HT1080 (cell line): ENCODE measurements around the gene TBX1. TPM values are rescaled to one million over a fixed set of nuclear protein-coding genes. Genes with fewer than 3 reads are reported as not detected.

ENCODE experiments used
- DNase-seq: peaks from one replicate; pipeline ENCODE4 v3.0.0-alpha.2; 2015; ENCODE audit warnings: low read depth
- total RNA-seq: library from RNA; depleted of rRNA; stranded (reverse); fragments of >200 nt; shearing (Covaris generic); gene quantifications from 2 replicates; pipeline ENCODE4 v1.2.3, GENCODE V29; 2014

The TBX1 gene
- total RNA-seq, 1 experiment from 2014 or later = 0.14 TPM

DNA sequence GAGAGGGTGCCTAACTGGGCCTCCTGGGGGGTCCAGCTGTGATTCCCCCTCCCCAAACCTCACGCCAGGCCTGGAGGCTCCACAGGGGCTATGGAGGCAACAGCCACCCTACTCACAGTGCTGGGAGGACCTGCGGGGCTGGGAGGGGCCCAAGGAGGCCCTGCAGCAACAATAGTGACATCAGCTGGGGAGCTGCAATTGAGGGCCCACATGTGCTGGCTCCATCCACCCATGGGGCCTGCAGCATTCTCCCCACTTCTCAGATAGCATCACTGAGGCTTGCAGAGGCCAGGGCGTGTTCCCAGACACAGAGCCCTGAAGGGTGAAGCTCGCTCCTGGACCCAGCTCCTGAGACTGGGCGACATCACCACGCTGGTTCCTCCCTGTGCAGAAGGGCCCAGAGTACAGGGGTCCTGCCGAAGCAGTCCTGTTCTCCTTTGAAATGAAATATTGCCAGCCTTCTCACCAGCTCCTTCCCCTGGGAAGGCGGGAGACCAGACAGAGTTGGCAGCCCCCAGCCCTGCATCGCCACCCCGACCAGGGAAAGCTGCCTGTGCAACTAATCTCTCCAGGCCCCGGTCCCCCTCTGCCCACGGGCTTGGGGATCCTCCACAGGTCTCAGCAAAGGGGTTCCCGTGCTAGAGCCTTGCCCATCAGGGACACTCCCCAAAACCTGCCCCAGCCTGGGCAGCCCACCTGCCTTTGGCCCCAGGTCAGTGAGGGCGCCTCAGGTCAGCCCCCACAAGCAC lies 8.9 kb upstream of the TBX1 start:
- DNase-seq = no peak

DNA sequence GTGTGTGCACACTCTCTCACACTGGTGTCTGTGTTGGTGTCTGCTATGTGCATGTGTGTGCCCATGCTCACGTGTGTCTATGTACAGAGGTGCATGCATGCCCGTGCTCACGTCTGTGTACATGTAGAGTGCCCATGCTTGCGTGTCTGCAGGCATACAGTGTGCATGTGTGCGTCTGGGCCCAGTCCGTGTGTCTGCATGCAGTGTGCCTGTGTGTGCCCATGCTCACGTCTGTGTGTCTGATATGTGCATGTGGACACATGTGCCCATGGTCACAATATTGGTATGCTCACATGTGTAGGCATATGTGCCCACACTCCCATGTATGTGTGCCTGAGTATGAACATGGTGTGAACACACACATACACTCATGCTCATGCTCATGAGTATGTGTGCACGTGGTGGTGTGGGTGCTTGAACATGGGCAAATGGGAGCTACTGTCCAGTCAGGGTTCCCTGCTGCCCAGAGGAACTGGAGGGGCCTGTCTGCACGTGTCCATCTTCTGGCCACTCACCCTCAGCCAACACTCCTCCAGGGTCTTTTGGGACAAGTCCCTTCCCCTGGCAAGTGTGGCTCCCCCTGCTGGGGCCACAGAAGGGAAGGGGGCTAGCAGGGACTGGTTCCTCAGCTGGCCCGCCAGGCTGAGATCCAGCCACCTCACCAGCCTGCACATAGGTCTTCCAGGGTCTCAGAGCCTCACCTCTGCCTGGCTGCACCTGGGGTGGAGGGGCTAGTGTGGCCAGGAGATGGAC lies 7.3 kb upstream of the TBX1 start:
- DNase-seq = no peak

DNA sequence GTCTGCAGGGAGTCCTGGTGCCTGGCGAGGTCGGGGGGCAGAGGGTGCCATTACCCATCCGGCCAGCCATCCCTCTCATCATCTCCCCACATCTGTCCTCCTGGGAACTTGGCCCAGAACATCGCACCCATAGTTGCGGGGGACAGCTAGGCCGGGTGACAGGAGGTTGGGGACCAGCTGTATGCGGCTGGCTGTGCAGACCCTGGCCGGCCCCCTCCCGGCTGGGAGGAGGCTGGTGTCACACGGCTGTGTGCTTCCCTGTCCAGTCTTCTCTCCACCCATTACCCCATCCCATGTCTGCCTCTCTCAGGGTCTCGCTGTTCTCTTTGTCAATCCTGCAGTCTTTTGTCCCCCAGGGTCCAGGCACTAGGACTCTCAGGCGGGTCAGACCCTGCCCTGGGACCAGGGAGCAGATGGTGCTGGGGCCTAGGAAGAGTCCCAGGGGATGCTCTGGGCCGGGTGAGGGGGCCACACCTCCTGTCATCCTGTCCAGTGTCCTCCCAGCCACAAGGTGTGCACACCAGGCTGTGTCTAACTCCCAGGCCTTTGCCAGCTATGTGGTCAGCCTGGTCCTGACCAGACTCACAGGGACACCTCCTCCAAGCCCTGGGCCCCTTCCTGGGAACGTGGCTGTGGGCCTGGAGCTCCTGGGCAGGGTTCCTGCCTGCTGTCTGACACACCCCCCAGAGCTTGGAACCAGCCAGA lies 6.4 kb upstream of the TBX1 start:
- no peak for DNase-seq

DNA sequence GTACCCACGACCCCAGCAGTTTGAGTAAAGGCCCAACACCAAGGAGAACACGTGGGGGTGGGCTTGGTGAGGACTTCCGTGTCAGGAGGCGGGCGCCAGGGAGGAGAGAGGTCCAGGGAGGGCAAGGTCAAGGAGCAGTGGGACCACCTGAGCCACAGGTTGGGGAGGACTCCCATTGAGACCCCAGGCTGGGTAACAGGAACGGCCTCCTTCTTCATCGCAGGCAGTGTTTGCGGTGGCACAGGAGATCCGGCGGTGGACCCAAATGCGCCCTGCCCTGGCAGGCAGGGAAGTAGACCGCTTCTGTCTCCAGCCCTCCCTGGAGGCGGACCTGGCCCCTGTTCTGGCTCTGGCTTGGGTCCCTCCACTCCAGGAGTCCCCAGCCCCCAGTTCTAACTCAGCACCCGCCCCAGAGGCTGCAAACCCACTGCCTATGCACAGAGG lies 5.9 kb upstream of the TBX1 start:
- no peak for DNase-seq

DNA sequence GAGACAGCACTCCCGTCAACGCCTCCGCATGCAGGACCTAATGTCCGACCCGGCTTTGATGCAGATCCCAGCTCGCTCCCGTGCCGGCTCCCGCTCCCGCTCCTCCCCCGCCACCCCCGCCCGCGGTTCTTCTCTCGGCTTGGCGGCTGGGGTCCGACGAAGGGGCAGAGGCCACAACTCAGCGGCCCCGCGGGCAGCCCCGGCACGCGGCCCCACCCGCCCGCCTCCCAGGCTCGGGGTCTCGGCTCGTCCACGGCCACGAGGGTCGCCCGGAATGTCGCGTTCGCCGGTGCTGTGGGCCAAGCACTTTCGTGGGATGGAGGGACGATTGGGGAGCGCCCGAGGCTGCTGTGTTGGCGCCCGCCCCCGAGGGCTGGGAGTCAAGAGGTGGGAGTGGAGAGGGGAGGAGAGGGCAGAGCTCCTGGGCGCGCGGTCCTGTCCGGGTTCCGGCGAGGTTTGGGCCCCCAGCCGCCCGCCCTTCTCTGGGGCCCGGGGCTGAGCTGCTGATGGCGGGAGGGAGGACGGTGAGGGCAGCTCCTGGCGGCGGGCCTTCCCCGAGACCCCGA lies 5.3 kb upstream of the TBX1 start:
- no peak for DNase-seq

DNA sequence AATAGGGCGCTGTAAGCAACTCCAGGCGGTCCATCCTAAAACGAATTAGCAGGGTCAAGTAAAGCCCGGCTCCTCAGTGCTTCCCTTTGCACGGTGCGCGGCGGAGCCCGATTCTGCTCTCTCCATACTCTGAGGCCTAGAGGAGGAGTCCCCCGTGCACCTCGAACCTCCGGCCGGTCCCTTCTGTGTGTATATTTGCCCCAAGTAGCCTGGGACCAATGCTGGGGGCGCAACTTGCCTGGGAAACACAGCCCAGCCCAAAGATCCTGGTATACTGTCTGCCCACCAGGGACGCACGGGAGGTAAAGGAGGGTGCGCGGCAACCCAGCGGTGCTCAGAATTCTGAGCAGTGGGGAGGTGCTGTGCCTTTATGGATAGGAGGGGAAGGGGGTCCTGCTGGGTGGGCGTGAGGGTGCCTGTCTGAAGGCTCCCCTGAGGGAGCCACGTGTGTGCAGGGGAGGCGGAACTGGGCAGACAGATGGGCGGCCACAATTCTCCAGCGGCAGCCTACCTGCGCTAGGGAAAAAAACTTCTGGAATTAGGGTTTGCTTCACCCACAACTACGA lies 4.8 kb upstream of the TBX1 start:
- DNase-seq = no peak

DNA sequence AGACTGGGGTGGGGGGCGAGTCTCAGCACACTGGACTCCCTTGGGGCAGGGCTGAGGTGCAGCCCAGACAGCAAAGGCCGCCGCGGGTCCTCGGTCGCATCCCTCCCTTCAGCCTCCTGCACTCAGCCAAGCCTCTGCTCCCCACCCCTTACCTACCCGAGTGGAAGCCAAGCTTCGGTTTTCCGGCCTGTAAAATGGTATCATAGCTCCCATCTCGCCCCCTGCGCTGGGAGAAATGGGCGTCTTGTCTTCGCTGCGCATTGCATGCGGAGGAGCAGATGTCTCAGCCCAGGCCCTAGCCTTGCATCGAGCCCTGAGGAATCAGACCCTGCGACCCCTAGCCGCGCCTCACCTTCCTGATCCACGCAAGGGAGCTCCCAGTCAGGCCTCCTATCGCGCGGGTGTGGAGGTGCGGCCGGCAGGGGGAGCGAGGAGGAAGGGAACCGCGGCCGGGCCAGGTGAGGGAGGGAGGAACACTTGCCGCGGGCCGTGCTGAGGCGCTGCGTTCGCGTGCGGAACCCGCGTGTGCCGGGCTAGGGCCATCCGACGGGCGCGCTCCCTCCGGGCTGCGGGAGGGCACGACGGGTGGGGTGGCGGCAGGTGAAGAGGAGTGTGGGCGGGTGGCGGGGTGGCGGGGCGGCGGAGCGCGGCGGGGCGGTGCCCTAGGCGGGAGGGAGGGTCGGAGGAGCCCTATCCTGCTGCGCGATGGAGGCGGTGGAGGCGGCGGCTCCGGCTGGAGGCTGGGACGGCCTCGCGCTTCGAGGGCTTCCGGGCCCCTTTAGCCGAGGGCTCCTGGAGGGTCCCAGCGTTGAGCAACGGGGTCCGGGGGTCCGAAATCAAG lies 4.1 kb upstream of the TBX1 start:
- DNase-seq = no peak

DNA sequence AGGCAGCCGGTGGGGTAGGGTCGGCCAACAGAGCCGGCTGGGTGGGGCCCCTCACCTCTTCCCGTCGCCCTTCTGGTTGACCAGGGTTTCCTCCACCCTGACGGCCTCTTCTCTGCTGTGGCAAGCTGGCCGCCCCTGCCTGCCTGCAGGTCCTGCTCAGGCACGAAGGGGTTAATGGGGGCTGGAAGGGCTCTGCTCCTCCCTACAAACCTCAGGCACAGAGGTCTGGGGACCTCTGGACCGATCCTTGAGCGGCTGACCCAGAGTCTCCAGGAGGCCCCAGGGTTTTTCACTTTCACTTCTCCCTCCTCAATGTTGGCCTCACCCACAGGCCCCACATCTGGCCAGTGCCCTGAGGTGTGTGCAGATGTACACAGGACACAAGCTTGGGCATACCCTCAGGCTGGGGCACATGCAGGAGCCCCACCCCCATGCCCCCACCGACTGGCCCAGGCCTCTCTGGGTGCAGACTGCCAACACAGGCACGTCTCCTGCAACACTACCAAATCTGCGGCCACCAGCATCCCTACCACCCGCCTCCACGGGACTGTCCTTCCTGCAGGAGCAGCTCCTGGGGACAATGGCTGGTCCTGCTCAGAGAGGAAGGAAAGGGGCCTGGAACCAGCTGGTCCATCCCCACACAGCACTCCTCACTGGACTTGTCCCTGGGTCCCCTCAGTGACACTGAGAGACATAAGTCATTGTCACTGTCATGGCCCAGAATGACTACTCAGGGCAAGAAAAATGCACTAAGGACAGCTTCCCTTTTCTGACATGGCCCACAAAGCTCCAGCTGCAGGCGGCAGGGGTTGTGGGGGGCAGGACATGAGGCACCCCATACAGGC lies 3.2 kb upstream of the TBX1 start:
- no peak for DNase-seq

DNA sequence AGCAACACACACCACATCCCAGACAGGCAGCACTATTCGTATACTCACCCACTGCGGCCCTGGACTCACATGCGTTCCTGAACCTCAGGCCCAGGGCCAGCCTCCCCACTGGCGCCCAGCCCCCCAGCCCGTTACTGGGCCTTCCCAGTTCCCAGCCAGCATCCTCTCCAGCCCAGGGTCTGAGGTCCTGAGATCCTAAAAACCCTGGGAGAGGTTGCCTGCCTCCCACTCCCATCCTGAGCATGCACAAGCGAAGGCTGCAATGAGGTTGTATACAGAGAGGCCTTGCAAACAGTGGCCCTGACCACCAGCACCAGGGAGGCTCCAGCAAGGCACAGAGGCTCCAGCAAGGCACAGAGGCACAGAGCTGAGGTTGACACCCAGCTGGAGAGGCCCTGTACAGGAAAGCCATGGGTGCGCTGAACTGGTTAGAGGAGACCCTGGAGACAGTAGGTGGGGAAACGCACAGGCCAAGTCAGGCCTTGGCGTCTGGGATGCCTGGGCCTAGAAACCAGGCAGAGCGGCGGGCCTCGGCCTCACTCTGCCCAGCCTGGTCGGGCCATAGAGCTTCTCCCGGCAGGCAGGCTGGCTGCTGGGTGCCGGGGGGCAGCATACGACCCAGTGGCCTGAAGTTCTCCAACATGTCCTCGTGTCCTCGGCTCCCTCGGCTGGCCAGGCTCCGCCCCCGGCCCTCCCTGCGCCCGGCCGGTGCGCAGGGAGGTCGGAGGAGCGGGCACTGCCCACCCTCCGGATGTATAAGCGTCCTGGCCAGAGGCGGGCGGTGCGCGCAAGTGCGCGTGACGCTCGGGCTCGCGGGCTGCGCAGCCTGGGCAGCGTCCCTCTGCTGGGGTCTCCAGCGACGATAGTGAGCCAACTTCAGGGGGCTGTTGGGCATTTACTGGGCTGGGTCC lies 2.3 kb upstream of the TBX1 start:
- no peak for DNase-seq

DNA sequence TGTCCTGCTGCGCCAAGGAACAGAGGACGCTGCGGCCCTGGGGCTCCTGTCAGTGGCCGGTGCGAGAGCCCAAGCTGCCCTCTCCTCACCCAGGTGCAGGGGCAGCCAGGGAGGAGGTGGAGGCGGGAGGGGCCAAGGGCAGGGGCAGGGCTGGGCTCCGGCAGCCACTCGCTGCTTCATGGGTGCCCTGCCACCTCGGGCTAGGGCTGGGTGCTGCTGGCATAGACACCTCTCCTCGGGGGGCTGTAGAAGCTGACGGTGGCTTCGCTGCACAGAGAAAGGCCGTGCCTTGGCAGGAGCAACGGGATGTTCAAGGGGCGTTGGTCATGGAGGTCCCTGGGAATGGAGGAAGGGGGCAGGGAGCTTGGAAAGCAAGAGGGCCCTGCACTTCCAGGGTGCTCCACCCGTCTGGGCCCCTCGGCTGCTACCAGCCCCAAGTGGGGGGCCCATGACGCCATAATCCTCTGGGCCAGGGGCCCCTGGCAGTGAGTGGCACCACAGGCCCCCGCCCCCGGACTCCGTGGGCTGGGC lies 1.6 kb upstream of the TBX1 start:
- no peak for DNase-seq

DNA sequence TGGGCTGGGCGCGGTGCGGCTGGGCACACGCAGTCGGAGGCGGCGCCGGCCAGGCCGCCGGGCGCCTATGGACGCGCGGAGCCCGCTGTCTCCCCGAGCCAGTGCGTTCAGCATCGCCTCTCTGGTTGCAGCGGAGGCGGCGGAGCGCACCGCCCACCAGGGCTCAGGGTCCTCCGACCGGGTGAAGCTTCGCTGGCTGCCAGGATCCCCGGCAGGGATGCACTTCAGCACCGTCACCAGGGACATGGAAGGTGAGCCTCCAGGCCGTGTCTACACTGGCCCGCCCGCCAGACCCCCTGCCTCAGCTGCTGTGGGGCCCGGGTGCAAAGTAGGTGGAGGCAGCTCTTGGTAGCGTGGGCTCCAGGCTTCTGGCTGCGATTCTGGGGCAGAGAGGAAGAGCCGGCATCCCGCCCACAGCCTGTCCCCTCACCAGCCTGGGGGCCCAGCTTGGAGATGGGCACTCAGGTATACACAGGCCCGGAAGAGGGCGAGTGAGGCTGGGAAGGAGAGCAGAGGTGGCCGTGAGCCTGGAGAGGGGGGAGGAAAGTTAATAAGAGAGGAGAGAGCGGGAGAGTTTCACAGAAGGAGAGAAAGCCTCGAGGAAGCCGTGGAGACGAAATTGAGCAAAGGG lies 1.0 kb upstream of the TBX1 start:
- no peak for DNase-seq

DNA sequence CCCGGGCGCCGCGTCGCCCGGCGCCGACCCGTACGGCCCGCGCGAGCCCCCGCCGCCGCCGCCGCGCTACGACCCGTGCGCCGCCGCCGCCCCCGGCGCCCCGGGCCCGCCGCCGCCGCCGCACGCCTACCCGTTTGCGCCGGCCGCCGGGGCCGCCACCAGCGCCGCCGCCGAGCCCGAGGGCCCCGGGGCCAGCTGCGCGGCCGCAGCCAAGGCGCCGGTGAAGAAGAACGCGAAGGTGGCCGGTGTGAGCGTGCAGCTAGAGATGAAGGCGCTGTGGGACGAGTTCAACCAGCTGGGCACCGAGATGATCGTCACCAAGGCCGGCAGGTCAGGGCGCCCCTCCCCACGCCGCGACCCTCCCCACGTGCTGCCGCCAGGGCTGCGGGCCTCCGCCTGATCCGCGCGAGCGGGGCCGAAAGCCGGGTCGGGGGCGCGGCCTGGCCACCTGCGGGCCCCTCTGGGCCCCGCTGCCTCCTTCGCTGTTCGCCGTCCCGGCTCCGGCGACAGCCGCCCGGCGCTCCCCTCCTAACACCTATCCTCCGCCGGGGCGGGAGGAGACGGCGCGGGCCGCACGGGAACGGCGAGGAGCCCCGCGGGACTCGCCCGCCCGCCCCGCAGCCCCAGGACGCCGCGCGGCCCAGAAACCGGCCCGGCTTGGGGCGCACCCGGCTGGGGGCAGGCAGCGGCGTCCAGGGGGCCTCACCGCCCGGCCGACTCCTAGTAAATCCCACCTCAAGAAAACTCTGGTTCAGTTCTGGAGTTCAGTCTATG lies 560 bp downstream of the TBX1 start:
- no peak for DNase-seq

DNA sequence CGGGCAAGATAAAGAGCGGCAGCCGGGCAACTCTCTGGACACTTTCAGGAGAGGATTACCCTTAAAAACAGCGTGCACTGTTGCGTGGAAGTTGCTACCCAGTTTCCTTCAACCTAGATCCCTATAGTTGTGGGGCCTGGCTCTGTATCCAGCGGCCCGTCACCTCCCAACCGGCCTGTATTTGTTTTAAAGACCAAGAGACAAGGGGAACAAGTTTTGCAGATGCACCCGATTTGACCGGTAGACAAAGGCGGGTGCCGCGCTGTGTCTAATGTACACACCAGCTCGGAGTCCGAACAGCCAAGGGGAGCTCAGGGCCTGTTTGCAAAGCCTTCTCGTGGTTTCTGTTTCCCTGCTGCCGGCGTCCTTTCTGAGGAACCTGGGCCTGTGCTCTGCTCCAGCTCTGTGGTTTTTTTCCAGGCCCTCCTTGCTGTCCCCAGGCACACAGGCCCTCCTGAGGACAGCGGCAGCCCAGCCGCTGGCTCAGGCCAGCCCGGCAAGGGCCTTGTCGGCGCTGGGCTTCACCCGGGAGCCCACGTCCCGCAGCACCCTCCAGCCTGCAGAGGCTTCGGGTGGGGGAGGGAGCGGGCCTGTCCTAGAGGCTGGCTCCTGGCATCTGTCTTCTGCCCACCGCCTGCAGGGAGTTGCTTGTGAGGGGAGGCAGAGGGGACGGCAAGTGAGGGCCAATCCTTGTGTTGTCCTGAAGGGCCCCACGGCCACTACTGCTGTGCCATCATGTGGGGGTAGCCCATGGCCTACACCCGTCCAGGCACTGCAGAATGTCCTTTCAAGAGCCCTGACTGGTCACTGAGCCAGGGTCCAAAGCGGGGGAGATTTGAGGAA lies 1.4 kb downstream of the TBX1 start:
- DNase-seq = no peak

DNA sequence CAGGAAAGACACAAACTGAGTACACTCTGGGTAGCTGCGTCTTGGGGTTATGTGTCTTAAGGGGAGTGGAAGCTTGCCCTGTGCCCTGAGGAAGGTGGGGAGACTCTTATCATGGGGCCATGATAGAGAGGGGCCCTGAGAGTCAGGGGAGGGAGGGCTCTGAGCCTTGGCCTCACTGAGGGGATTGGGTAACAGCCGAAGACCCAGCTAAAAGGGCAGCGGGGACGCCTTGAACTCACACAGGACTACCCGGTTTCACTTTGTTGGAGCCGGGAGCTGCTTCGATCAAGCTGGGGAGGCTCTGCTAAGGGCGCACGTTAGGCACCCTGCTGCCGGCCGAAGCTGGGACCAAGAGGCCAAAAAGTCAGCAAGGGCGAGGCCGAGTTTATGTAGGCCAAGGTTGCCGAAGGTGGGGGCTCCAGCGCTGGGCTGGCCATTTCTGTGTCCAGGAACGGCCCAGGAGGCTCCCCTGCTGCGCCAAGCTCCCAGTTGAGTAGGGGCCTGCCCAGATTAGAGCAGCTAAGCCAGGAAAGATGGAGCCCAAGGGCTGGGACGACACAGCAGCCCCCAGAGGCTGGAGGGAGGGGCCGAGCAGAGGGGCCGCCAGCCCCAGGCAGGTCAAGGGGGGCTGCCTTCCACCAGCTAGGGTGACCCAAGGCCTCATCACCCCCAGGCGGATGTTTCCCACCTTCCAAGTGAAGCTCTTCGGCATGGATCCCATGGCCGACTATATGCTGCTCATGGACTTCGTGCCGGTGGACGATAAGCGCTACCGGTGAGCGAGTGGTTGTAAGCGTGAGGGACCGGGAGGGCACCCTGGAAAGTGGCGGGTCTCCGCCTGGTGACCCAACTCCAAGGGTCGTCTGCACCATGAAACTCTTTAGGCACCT lies 2.2 kb downstream of the TBX1 start:
- DNase-seq = no peak
